Kidney (tissue), 22 donors: Measurements from ENCODE around the gene SDR9C7. TPM values are rescaled to one million over a fixed set of nuclear protein-coding genes. Genes with fewer than 3 reads are reported as not detected.
"Not testable (repeated sequence)": the region's sequence is repeated elsewhere in the genome, so short reads cannot be mapped to it uniquely, and the experiment has no call there.

Source experiments
- DNase-seq, 5 donors: peaks; one replicate each; pipeline ENCODE4 v3.0.0-alpha.2; 2013 to 2020
- FAIRE-seq: peaks from 2 replicates; lab custom pipeline; 2012; peaks lifted over from hg19 to GRCh38; lab: Jason Lieb, UNC
- H3K27ac ChIP-seq, 2 donors: one replicate each; pipeline ENCODE4 v1.7.0; 2013; ENCODE audit warnings: low read depth in 2 of 2, low read length in 2 of 2, inconsistent platforms in 1 of 2
- H3K27me3 ChIP-seq: one replicate; pipeline ENCODE4 v1.7.1; 2013; ENCODE audit warnings: low read length, inconsistent platforms; ENCODE audit not compliant: control insufficient read depth, insufficient read depth
- H3K36me3 ChIP-seq, 3 donors: one replicate each; pipeline versions ENCODE4 v1.7.0 to v1.7.1; 2013; ENCODE audit warnings: low read length in 3 of 3, control low read depth in 1 of 3, inconsistent platforms in 1 of 3; ENCODE audit not compliant: insufficient read depth in 3 of 3, control insufficient read depth in 2 of 3
- H3K4me1 ChIP-seq, 3 donors: one replicate each; pipeline versions ENCODE4 v1.7.0 to v1.7.1; 2013; ENCODE audit warnings: low read length in 3 of 3, inconsistent platforms in 1 of 3, low read depth in 1 of 3; ENCODE audit not compliant: control insufficient read depth in 2 of 3, insufficient read depth in 2 of 3
- H3K4me3 ChIP-seq, 3 donors: one replicate each; pipeline versions ENCODE4 v1.7.0 to v1.8.1; 2013; ENCODE audit warnings: low read length in 3 of 3, control low read depth in 1 of 3, inconsistent platforms in 1 of 3
- H3K9ac ChIP-seq, 3 donors: one replicate each; pipeline versions ENCODE4 v1.7.0 to v1.7.1; 2013; ENCODE audit warnings: low read length in 3 of 3, control low read depth in 1 of 3, inconsistent platforms in 1 of 3
- H3K9me3 ChIP-seq, 3 donors: one replicate each; pipeline versions ENCODE4 v1.7.0 to v1.7.1; 2013; ENCODE audit warnings: low read length in 3 of 3, control low read depth in 1 of 3, inconsistent platforms in 1 of 3; ENCODE audit not compliant: control insufficient read depth in 2 of 3, insufficient read depth in 1 of 3
- CTCF ChIP-seq: IDR thresholded peaks from 3 replicates; pipeline ENCODE4 v1.5.1; 2012; ENCODE audit warnings: mild to moderate bottlenecking, moderate library complexity, borderline replicate concordance; ENCODE audit not compliant: insufficient read depth; ENCODE audit errors: extremely low read depth
- intact Hi-C: fragments of 100-400 bp; cut with DNase I; formaldehyde crosslinking; loops from one replicate; pipeline ENCODE4 v1.11.1; 2022
- long read RNA-seq, 10 donors: library from polyadenylated mRNA in 1 of 10; unstranded in 1 of 10; transcript quantifications; one replicate each; pipeline ENCODE4 v2.0.0 and lab custom pipeline, GENCODE V29; 2021 to 2026
- polyA plus RNA-seq: library from polyadenylated mRNA; stranded (reverse); fragments of 350-450 nt; fragmentation: Illumina TruSeq; extraction: RNeasy Lipid Tissue Mini Kit (QIAGEN cat#74804); gene quantifications from one replicate; pipeline ENCODE4 v1.2.3, GENCODE V29; 2014; ENCODE audit warnings: low read depth, low replicate concordance; ENCODE audit not compliant: insufficient read depth
- total RNA-seq: library from RNA; stranded (reverse); fragmentation: NEBNext Ultra II Directional; extraction: Animal tissue kit (Norgen Biotek cat#: 25700); gene quantifications from one replicate; pipeline ENCODE4 v1.2.1, GENCODE V29; 2021
- donor health status: control.
- donor health status: control.
- donor health status: control.
- donor health status: control.
- donor health status: control.
- donor health status: DM: yes; HTN: yes; CAD: no.
- donor health status: Normal renal cell carcinoma (clear cell type).

Gene SDR9C7
- not detected for total RNA-seq
- polyA plus RNA-seq = not detected
- long read RNA-seq, donor 1 = 0 reads
- long read RNA-seq, donor 2 = 0 reads
- long read RNA-seq, donor 3 = 0 reads
- long read RNA-seq, donor 4 = 0 reads
- long read RNA-seq, donor 5 = 0 reads
- long read RNA-seq, donor 6 = 0 reads
- long read RNA-seq, donor 7 = 0 reads
- long read RNA-seq, donor 8 = 0 reads
- long read RNA-seq, donor 9 = 0 reads
- long read RNA-seq, donor 10 = 0 reads

- DNase-seq (no peak), FAIRE-seq (no peak)
- H3K4me3 ChIP-seq = no peak within 1 kb of the TSS
- no peaks in the 10 kb centered on the region for H3K9me3 ChIP-seq
- no peaks in the 10 kb centered on the region for H3K4me1 ChIP-seq
- no peak within 1 kb of the TSS for H3K27ac ChIP-seq
- intact Hi-C loops = no loop called here
- H3K27me3 ChIP-seq = no peaks in the 10 kb centered on the region
- TF ChIP-seq CTCF = no peak
- H3K9ac ChIP-seq = no peak within 1 kb of the TSS
- no peaks in the 10 kb centered on the region for H3K36me3 ChIP-seq
Observed at GRCh38 chr12:56933826-56934625, at the start of gene SDR9C7. SDR9C7 (minus strand) TSS chr12:56934408; CDS start chr12:56934261, 147 bp downstream.

- H3K9ac ChIP-seq = no peak overlapping the region
- no peaks in the 10 kb centered on the region for H3K27me3 ChIP-seq
- H3K4me1 ChIP-seq = no peaks in the 10 kb centered on the region
- no peak overlapping the region for H3K4me3 ChIP-seq
- DNase-seq (no peak), FAIRE-seq (no peak)
- no peaks in the 10 kb centered on the region for H3K9me3 ChIP-seq
- H3K27ac ChIP-seq = no peak overlapping the region
- no peak for TF ChIP-seq CTCF
- no peaks in the 10 kb centered on the region for H3K36me3 ChIP-seq
- intact Hi-C loops = no loop called here
Observed at GRCh38 chr12:56983386-56983785, 49.2 kb upstream of the SDR9C7 start.

- H3K9me3 ChIP-seq, H3K9ac ChIP-seq, H3K27me3 ChIP-seq, intact Hi-C loops, H3K36me3 ChIP-seq, H3K27ac ChIP-seq, FAIRE-seq, H3K4me1 ChIP-seq, H3K4me3 ChIP-seq: not testable (repeated sequence)
- peak in 2 of 5 donors; percentile 26 to 52 for DNase-seq
Observed at GRCh38 chr12:56982578-56983236, 48.5 kb upstream of the SDR9C7 start.

GRCh38 chr12:56980941-56981530 lies 46.8 kb upstream of the SDR9C7 start:
- Histone ChIP-seq H3K4me3 (no peak overlapping the region), H3K9ac (no peak overlapping the region), H3K27ac (no peak overlapping the region), H3K36me3 (no peaks in the 10 kb centered on the region), H3K27me3 (no peaks in the 10 kb centered on the region), H3K4me1 (no peaks in the 10 kb centered on the region), H3K9me3 (no peaks in the 10 kb centered on the region)
- DNase-seq (no peak), FAIRE-seq (no peak)
- TF ChIP-seq CTCF = no peak
- intact Hi-C loops = no loop called here
